ENCODE measurements around the gene RNF20. TPM values are rescaled to one million over a fixed set of nuclear protein-coding genes. Genes with fewer than 3 reads are reported as not detected.

The RNF20 gene
- total RNA-seq, 1 experiment from 2014 or later = 58.4 TPM

DNA sequence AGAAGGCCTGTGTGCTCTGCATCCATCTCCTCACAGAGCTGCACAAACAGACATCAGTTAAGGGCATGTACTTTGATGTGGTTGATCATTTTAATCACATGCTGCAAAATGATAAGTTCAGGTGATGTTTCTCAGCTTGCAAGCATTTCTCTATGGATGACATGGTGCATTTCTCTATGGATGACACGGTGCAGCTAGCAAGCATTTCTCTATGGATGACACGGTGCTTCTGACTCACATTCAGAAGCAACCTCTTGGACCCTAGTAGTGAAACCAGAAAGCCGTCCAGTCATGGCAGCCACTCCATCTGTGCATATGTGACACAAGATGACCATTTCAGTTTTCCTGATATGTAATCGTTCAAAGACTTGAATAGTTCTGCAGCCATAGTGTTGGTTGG is 24.1 kb upstream of the RNF20 start:
- no TSS peak for BruUV-seq (replicated peaks)
- H3K27me3 ChIP-seq (replicated peaks; ENCODE audit: insufficient read depth, low read depth, low read length, poor library complexity) = peaks cover 62% of the 10 kb centered on the region
- no peak for TF ChIP-seq EZH2 (IDR thresholded peaks at IDR 0.05; ENCODE audit: borderline replicate concordance, low read depth, low read length, poor library complexity, severe bottlenecking)
- intact Hi-C loops (cut with micrococcal nuclease; ENCODE audit: unreplicated experiment) = no loop called here
- no peaks in the 10 kb centered on the region for H3K9me3 ChIP-seq (ENCODE audit: low read depth, low read length, poor library complexity, severe bottlenecking)
- no peaks in the 10 kb centered on the region for H3K36me3 ChIP-seq (ENCODE audit: insufficient read depth, low read length, poor library complexity, severe bottlenecking)
- ChIA-PET CTCF (no interaction called here), POLR2A (ENCODE audit: low non-redundant PET) (no interaction called here)
- no peak overlapping the region for H3K27ac ChIP-seq (ENCODE audit: low read depth, low read length, poor library complexity, severe bottlenecking)
- no peak for DNase-seq (ENCODE audit: low spot score)
- no peak overlapping the region for H3K4me3 ChIP-seq (ENCODE audit: low read depth, low read length, poor library complexity, severe bottlenecking)
- H3K4me1 ChIP-seq (ENCODE audit: insufficient read depth, low read length, poor library complexity, severe bottlenecking) = no peaks in the 10 kb centered on the region

GRCh38 chr9:101510459-101510858 is 23.2 kb upstream of the RNF20 start:
- TF ChIP-seq, protein P1, sequence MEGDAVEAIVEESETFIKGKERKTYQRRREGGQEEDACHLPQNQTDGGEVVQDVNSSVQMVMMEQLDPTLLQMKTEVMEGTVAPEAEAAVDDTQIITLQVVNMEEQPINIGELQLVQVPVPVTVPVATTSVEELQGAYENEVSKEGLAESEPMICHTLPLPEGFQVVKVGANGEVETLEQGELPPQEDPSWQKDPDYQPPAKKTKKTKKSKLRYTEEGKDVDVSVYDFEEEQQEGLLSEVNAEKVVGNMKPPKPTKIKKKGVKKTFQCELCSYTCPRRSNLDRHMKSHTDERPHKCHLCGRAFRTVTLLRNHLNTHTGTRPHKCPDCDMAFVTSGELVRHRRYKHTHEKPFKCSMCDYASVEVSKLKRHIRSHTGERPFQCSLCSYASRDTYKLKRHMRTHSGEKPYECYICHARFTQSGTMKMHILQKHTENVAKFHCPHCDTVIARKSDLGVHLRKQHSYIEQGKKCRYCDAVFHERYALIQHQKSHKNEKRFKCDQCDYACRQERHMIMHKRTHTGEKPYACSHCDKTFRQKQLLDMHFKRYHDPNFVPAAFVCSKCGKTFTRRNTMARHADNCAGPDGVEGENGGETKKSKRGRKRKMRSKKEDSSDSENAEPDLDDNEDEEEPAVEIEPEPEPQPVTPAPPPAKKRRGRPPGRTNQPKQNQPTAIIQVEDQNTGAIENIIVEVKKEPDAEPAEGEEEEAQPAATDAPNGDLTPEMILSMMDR (conservative IDR thresholded peaks at IDR 0.05; ENCODE audit: low read depth, low read length) = no peak
- no peak for TF ChIP-seq EZH2 (IDR thresholded peaks at IDR 0.05; ENCODE audit: borderline replicate concordance, low read depth, low read length, poor library complexity, severe bottlenecking)
- H3K4me1 ChIP-seq (ENCODE audit: insufficient read depth, low read length, poor library complexity, severe bottlenecking) = no peaks in the 10 kb centered on the region
- H3K4me3 ChIP-seq (ENCODE audit: low read depth, low read length, poor library complexity, severe bottlenecking) = no peak overlapping the region
- no peak for DNase-seq (ENCODE audit: low spot score)
- no peak overlapping the region for H3K27ac ChIP-seq (ENCODE audit: low read depth, low read length, poor library complexity, severe bottlenecking)
- intact Hi-C loops (cut with micrococcal nuclease; ENCODE audit: unreplicated experiment) = no loop called here
- peaks cover 59% of the 10 kb centered on the region for H3K27me3 ChIP-seq (replicated peaks; ENCODE audit: insufficient read depth, low read depth, low read length, poor library complexity)
- CTCF ChIA-PET = no interaction called here
- no TSS peak for BruUV-seq (replicated peaks)
- H3K36me3 ChIP-seq (ENCODE audit: insufficient read depth, low read length, poor library complexity, severe bottlenecking) = no peaks in the 10 kb centered on the region
- no peaks in the 10 kb centered on the region for H3K9me3 ChIP-seq (ENCODE audit: low read depth, low read length, poor library complexity, severe bottlenecking)
- POLR2A ChIA-PET (ENCODE audit: low non-redundant PET) = no interaction called here

- DNase-seq (ENCODE audit: low spot score) = no peak
- H3K4me1 ChIP-seq (ENCODE audit: insufficient read depth, low read length, poor library complexity, severe bottlenecking) = no peaks in the 10 kb centered on the region
- H3K9me3 ChIP-seq (ENCODE audit: low read depth, low read length, poor library complexity, severe bottlenecking) = no peaks in the 10 kb centered on the region
- TF ChIP-seq, protein P1 (conservative IDR thresholded peaks at IDR 0.05; ENCODE audit: low read depth, low read length) = no peak
- no peak for TF ChIP-seq EZH2 (IDR thresholded peaks at IDR 0.05; ENCODE audit: borderline replicate concordance, low read depth, low read length, poor library complexity, severe bottlenecking)
- no peak overlapping the region for H3K4me3 ChIP-seq (ENCODE audit: low read depth, low read length, poor library complexity, severe bottlenecking)
- BruUV-seq (replicated peaks) = no TSS peak
- no peaks in the 10 kb centered on the region for H3K36me3 ChIP-seq (ENCODE audit: insufficient read depth, low read length, poor library complexity, severe bottlenecking)
- intact Hi-C loops (cut with micrococcal nuclease; ENCODE audit: unreplicated experiment) = no loop called here
- H3K27me3 ChIP-seq (replicated peaks; ENCODE audit: insufficient read depth, low read depth, low read length, poor library complexity) = peaks cover 54% of the 10 kb centered on the region
- ChIA-PET CTCF (no interaction called here), POLR2A (ENCODE audit: low non-redundant PET) (no interaction called here)
- no peak overlapping the region for H3K27ac ChIP-seq (ENCODE audit: low read depth, low read length, poor library complexity, severe bottlenecking)
These were observed 22.6 kb upstream of the RNF20 start for GRCh38 chr9:101511009-101511408.

GRCh38 chr9:101512116-101512515 is 21.5 kb upstream of the RNF20 start:
- Histone ChIP-seq H3K36me3 (ENCODE audit: insufficient read depth, low read length, poor library complexity, severe bottlenecking) (no peaks in the 10 kb centered on the region), H3K4me1 (ENCODE audit: insufficient read depth, low read length, poor library complexity, severe bottlenecking) (no peaks in the 10 kb centered on the region), H3K4me3 (ENCODE audit: low read depth, low read length, poor library complexity, severe bottlenecking) (no peak overlapping the region), H3K9me3 (ENCODE audit: low read depth, low read length, poor library complexity, severe bottlenecking) (no peaks in the 10 kb centered on the region), H3K27ac (ENCODE audit: low read depth, low read length, poor library complexity, severe bottlenecking) (no peak overlapping the region), H3K27me3 (replicated peaks; ENCODE audit: insufficient read depth, low read depth, low read length, poor library complexity) (peaks cover 43% of the 10 kb centered on the region)
- POLR2A ChIA-PET (ENCODE audit: low non-redundant PET) = no interaction called here
- TF ChIP-seq EZH2 (IDR thresholded peaks at IDR 0.05; ENCODE audit: borderline replicate concordance, low read depth, low read length, poor library complexity, severe bottlenecking) = no peak
- TF ChIP-seq, protein P1 (conservative IDR thresholded peaks at IDR 0.05; ENCODE audit: low read depth, low read length) = no peak
- CTCF ChIA-PET = no interaction called here
- intact Hi-C loops (cut with micrococcal nuclease; ENCODE audit: unreplicated experiment) = no loop called here
- no peak for DNase-seq (ENCODE audit: low spot score)
- BruUV-seq (replicated peaks) = no TSS peak

Measured in A673 (cell line).